Testis (tissue), 2 donors: Measurements from ENCODE around the gene CCL26.

Source experiments
- CTCF ChIP-seq, 3 experiments: fragments of 450-650 bp in 2 of 3; fragments of 200-600 bp in 1 of 3; sonication (generic) in 1 of 3; IDR thresholded peaks; one replicate each; pipeline ENCODE4 v1.5.1; 2016 to 2019; ENCODE audit warnings: antibody characterized with exemption in 3 of 3, mild to moderate bottlenecking in 2 of 3, moderate library complexity in 1 of 3
- POLR2A ChIP-seq: fragments of 450-650 bp; IDR thresholded peaks from one replicate; pipeline ENCODE4 v1.6.1; 2017; ENCODE audit warnings: antibody characterized with exemption, mild to moderate bottlenecking, moderate library complexity

- TF ChIP-seq CTCF (IDR thresholded peaks at IDR 0.05) (no peak), POLR2A (no peak)
Observed at GRCh38 chr7:75804705-75805104, 32.7 kb upstream of the CCL26 start.
